Measurements from ENCODE around the gene FASN. TPM values are rescaled to one million over a fixed set of nuclear protein-coding genes. Genes with fewer than 3 reads are reported as not detected.
"Not testable (repeated sequence)": the region's sequence is repeated elsewhere in the genome, so short reads cannot be mapped to it uniquely, and the experiment has no call there.

The FASN gene
- total and polyA plus RNA-seq, 7 experiments from 2014 or later = 0.96 to 168 (median 26.7) TPM

DNA sequence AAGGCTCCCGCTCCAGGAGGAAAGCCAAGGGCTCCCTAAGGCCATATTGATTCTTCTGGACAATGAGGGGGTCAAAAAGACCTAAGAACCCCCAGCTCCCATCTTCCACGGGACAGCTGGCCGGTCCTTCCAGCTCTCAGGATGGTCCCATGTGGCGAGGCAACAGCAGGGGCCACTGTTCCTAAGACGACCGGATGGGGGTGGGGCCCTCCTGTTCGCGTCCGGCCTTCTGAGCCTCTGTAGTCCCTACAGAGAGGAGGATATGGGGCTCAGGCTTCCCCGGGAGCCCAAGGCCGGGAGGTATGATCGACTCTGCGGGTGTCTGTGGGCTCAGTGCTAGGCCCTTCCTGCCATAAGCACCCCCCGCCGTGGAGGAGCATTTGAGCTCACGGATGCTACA is 54.5 kb downstream of the FASN start:
- peaks cover 0 to 9% (median 2%) of the 10 kb centered on the region in 5 donors for H3K36me3 Mint-ChIP-seq
- H3K27ac ChIP-seq (ENCODE audit: low read depth, low read length) = no peak overlapping the region
- no peak for DNase-seq
- no peaks in the 10 kb centered on the region for H3K9me3 Mint-ChIP-seq
- no peaks in the 10 kb centered on the region for H3K9me3 ChIP-seq (ENCODE audit: control insufficient read depth in 2 of 3, low read length in 3 of 3)
- intact Hi-C loops (cut with micrococcal nuclease) = no loop called here
- ATAC-seq = no peak
- H3K4me3 Mint-ChIP-seq = no peak overlapping the region
- no peak overlapping the region for H3K4me3 ChIP-seq (ENCODE audit: low read length)
- ChIA-PET CTCF (interaction anchor here (0.6 kb wide), 1 partner anchor 238 kb away, joined by 4 read pairs; no protein-coding TSS in a partner anchor), POLR2A (interaction anchor here (0.6 kb wide), 1 partner anchor 27 kb away, joined by 4 read pairs; no protein-coding TSS in a partner anchor)
- no peak overlapping the region for H3K27ac Mint-ChIP-seq
- no peaks in the 10 kb centered on the region for H3K27me3 Mint-ChIP-seq
- H3K4me1 Mint-ChIP-seq = peaks cover 0 to 12% (median 7%) of the 10 kb centered on the region in 7 donors
- H3K27me3 ChIP-seq (ENCODE audit: control insufficient read depth in 2 of 2, insufficient read depth in 2 of 2, low read length in 2 of 2) = no peaks in the 10 kb centered on the region
- H3K4me1 ChIP-seq (ENCODE audit: control insufficient read depth in 2 of 2, insufficient read depth in 2 of 2, low read length in 2 of 2) = no peaks in the 10 kb centered on the region
- peaks cover 0 to 22% (median 0%) of the 10 kb centered on the region in 3 experiments for H3K36me3 ChIP-seq (ENCODE audit: control insufficient read depth in 2 of 3, insufficient read depth in 3 of 3, low read length in 3 of 3)

DNA sequence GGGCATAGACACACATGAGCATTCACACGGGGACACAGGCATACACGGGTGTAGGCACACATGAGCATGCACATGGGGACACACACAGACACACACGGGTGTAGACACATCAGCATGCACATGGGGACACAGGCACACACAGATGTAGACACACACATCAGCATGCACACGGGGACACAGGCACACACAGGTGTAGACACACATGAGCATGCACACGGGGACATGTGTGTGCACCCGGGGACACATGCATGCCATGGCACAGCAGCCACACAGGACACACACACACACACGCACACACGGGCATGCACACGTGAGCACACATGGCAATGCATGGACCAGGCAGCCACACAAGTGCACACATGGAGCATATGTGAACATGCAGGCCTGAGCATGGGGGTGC is 55.4 kb downstream of the FASN start:
- Mint-ChIP-seq H3K4me3 (no peak overlapping the region), H3K9me3 (no peaks in the 10 kb centered on the region)

DNA sequence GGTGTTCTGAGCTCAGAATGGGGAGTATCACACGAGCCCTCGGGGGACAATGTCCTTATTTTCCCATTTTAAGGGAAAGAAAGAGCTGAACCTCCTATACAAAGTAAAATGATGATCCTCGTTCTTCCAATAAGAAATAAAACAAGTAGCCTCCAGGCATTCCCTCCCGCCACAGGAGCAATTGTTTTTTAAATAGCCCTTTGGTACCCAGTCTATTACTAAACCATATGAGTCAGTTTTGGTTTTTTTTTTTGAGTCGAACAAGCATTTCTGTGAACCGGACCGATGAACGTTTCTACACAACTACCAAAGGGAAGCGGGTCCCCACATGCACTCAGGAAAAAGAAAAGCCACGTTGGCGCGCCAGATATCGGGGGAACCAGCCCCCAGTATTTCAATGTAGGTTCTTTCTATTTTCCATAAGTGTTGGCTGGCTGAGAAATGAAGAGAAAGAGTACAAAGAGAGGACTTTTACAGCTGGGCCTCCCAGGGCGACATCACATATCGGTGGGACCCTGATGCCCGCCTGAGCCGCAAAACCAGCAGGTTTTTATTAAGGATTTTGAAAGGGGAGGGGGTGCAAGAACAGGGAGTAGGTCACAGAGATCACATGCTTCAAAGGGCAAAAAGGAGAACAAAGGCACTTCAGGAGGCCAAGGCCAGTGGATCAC is 56.8 kb downstream of the FASN start:
- peaks cover 0 to 1% (median 0%) of the 10 kb centered on the region in 5 donors for H3K36me3 Mint-ChIP-seq
- no peak overlapping the region for H3K4me3 ChIP-seq (ENCODE audit: low read length)
- ATAC-seq (no peak), DNase-seq (no peak)
- peaks cover 6 to 16% (median 13%) of the 10 kb centered on the region in 7 donors for H3K4me1 Mint-ChIP-seq
- H3K4me1 ChIP-seq (ENCODE audit: control insufficient read depth in 2 of 2, insufficient read depth in 2 of 2, low read length in 2 of 2) = peaks cover 0 to 6% of the 10 kb centered on the region in 2 donors
- H3K4me3 Mint-ChIP-seq = no peak overlapping the region
- no peak overlapping the region for H3K27ac Mint-ChIP-seq
- POLR2A ChIA-PET = no interaction called here
- no peaks in the 10 kb centered on the region for H3K9me3 ChIP-seq (ENCODE audit: control insufficient read depth in 2 of 3, low read length in 3 of 3)
- no peak overlapping the region for H3K27ac ChIP-seq (ENCODE audit: low read depth, low read length)
- CTCF ChIA-PET = interaction anchor here (1.0 kb wide), 1 partner anchor 19 kb away, joined by 4 read pairs; the partner anchor contains the start of gene CENPX
- no peaks in the 10 kb centered on the region for H3K9me3 Mint-ChIP-seq
- H3K36me3 ChIP-seq (ENCODE audit: control insufficient read depth in 2 of 3, insufficient read depth in 3 of 3, low read length in 3 of 3) = no peaks in the 10 kb centered on the region
- H3K27me3 ChIP-seq (ENCODE audit: control insufficient read depth in 2 of 2, insufficient read depth in 2 of 2, low read length in 2 of 2) = no peaks in the 10 kb centered on the region
- H3K27me3 Mint-ChIP-seq = no peaks in the 10 kb centered on the region
- intact Hi-C loops (cut with micrococcal nuclease) = no loop called here

More for the DNA sequence above, 55.4 kb downstream of the FASN start:
- Mint-ChIP-seq H3K27ac (peak overlapping the region in 1 of 9 donors; percentile 33), H3K4me1 (peaks cover 4 to 16% (median 12%) of the 10 kb centered on the region in 7 donors), H3K27me3 (no peaks in the 10 kb centered on the region), H3K36me3 (peaks cover 0 to 8% (median under 1%) of the 10 kb centered on the region in 5 donors)
- DNase-seq = no peak
- no peaks in the 10 kb centered on the region for H3K9me3 ChIP-seq (ENCODE audit: control insufficient read depth in 2 of 3, low read length in 3 of 3)
- peaks cover 0 to 13% (median 0%) of the 10 kb centered on the region in 3 experiments for H3K36me3 ChIP-seq (ENCODE audit: control insufficient read depth in 2 of 3, insufficient read depth in 3 of 3, low read length in 3 of 3)
- intact Hi-C loops (cut with micrococcal nuclease) = no loop called here
- H3K27me3 ChIP-seq (ENCODE audit: control insufficient read depth in 2 of 2, insufficient read depth in 2 of 2, low read length in 2 of 2) = no peaks in the 10 kb centered on the region
- ATAC-seq = no peak
- no peak overlapping the region for H3K27ac ChIP-seq (ENCODE audit: low read depth, low read length)
- ChIA-PET POLR2A (no interaction called here), CTCF (interaction anchor here (0.6 kb wide), 1 partner anchor 103 kb away, joined by 5 read pairs; no protein-coding TSS in a partner anchor)
- H3K4me3 ChIP-seq (ENCODE audit: low read length) = no peak overlapping the region
- no peaks in the 10 kb centered on the region for H3K4me1 ChIP-seq (ENCODE audit: control insufficient read depth in 2 of 2, insufficient read depth in 2 of 2, low read length in 2 of 2)

DNA sequence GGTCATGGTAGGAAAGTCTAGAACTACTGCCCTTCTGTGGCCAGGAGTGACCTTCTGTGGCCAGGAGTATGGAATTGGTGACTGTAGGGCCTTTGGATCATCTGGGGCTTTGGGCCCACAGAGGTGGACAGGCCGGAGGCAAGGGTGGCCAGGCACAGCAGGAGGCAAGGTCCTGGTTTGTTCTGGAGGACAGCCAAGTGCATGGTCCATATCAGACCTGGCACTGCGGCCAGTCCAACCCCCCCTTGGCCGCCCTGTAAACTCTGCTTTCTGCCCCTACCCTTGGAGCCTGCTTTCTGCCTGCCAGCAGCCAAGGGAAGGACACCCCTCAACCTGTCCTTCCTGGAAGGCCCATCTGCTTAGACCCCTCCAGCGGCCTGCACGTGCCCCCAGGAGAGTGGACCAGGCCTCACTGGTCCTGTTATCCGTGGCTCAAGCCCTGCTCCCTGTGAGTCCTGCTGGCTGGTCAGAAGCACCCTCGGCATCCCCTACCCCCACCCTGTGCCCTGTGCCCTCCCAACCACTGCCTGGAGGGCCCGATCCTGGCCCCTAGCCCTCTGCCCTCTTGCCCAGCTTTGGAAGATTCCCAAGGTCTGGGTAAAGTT is 58.2 kb downstream of the FASN start:
- Mint-ChIP-seq H3K27ac (peak overlapping the region in 1 of 9 donors; percentile 38), H3K36me3 (peaks cover 0 to 7% (median 6%) of the 10 kb centered on the region in 5 donors), H3K9me3 (no peaks in the 10 kb centered on the region), H3K27me3 (no peaks in the 10 kb centered on the region), H3K4me3 (no peak overlapping the region), H3K4me1 (peaks cover 14 to 29% (median 23%) of the 10 kb centered on the region in 7 donors)
- Histone ChIP-seq H3K4me1 (ENCODE audit: control insufficient read depth in 2 of 2, insufficient read depth in 2 of 2, low read length in 2 of 2) (peaks cover 7% of the 10 kb centered on the region in 2 donors), H3K4me3 (ENCODE audit: low read length) (no peak overlapping the region), H3K36me3 (ENCODE audit: control insufficient read depth in 2 of 3, insufficient read depth in 3 of 3, low read length in 3 of 3) (peaks cover 0 to 3% (median 0%) of the 10 kb centered on the region in 3 experiments), H3K9me3 (ENCODE audit: control insufficient read depth in 2 of 3, low read length in 3 of 3) (no peaks in the 10 kb centered on the region), H3K27ac (ENCODE audit: low read depth, low read length) (no peak overlapping the region), H3K27me3 (ENCODE audit: control insufficient read depth in 2 of 2, insufficient read depth in 2 of 2, low read length in 2 of 2) (no peaks in the 10 kb centered on the region)
- ChIA-PET POLR2A (interaction anchor here (0.5 to 1.0 kb wide), 3 partner anchors 12 to 84 kb away, joined by 3 to 4 read pairs (median 3); no protein-coding TSS in a partner anchor), CTCF (no interaction called here)
- DNase-seq (no peak), ATAC-seq (no peak)
- intact Hi-C loops (cut with micrococcal nuclease) = loop anchor here (5.0 to 10.0 kb wide), 5 partner anchors 55 to 415 kb away; partner anchors contain the start of genes ARL16 (in 1 of the 2), CYBC1 (in 1 of the 2), FASN (in 1 of the 2) and HGS (in 1 of the 2)

DNA sequence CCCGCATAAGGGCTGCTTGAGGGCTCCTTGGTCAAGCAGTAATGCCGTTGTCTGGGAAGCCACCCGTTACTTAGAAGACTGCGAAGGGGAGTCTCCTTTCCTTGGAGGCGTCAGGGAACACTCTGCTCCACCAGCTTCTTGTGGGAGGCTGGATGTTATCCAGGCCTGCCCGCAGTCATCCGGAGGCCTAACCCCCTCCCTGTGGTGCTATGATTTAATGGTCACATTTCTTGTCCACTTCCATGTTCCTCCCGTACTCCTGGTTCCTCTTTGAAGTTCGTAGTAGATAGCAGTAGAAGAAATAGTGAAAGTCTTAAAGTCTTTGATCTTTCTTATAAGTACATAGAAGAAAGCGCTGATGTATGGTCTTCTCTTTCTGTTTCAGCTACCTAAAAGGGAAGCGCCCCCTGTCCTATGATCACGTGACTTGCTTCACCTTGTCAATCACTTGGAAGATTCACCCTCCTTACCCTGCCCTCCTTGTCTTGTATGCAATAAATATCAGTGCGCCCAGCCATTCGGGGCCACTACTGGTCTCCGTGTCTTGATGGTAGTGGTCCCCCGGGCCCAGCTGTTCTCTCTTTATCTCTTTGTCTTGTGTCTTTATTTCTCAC is 59.1 kb downstream of the FASN start:
- Mint-ChIP-seq H3K4me3 (peak overlapping the region in 8 of 10 donors; percentile 10 to 81 (median 28)), H3K4me1 (peaks cover 14 to 29% (median 24%) of the 10 kb centered on the region in 7 donors), H3K27ac (peak overlapping the region in 3 of 9 donors; percentile 2 to 70 (median 41))
- not testable (repeated sequence) for H3K36me3 Mint-ChIP-seq; H3K9me3 Mint-ChIP-seq; H3K9me3 ChIP-seq (ENCODE audit: control insufficient read depth in 2 of 3, low read length in 3 of 3); ATAC-seq; H3K27ac ChIP-seq (ENCODE audit: low read depth, low read length); H3K36me3 ChIP-seq (ENCODE audit: control insufficient read depth in 2 of 3, insufficient read depth in 3 of 3, low read length in 3 of 3); H3K4me3 ChIP-seq (ENCODE audit: low read length); H3K27me3 ChIP-seq (ENCODE audit: control insufficient read depth in 2 of 2, insufficient read depth in 2 of 2, low read length in 2 of 2); H3K27me3 Mint-ChIP-seq; DNase-seq; H3K4me1 ChIP-seq (ENCODE audit: control insufficient read depth in 2 of 2, insufficient read depth in 2 of 2, low read length in 2 of 2)
- CTCF ChIA-PET = interaction anchor here (1.2 to 1.8 kb wide), 3 partner anchors 12 to 314 kb away, joined by 4 to 6 read pairs (median 4); no protein-coding TSS in a partner anchor
- POLR2A ChIA-PET = interaction anchor here (0.5 to 1.8 kb wide), 3 partner anchors 9 to 85 kb away, joined by 3 to 5 read pairs (median 4); no protein-coding TSS in a partner anchor
- intact Hi-C loops (cut with micrococcal nuclease) = loop anchor here (5.0 to 10.0 kb wide), 5 partner anchors 56 to 416 kb away; partner anchors contain the start of genes ARL16 (in 1 of the 2), CYBC1 (in 1 of the 2), FASN (in 1 of the 2) and HGS (in 1 of the 2)

DNA sequence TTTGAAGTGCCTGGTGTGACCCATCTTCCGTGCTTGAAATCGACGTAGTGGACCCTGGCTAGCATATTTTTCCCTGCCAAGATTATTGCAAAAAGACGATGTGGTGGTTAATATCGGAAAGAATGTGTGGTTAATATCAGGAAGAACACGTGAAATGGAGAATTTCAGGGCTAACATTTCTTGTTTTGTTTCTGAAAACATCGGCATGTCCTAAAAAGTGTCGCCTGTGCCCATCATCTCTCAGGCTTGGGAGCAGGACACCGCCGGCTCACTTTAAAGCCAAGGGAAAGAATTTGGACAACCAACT is 60.2 kb downstream of the FASN start:
- Histone ChIP-seq H3K4me3 (ENCODE audit: low read length) (peak overlapping the region; percentile 71), H3K9me3 (ENCODE audit: control insufficient read depth in 2 of 3, low read length in 3 of 3) (no peaks in the 10 kb centered on the region), H3K4me1 (ENCODE audit: control insufficient read depth in 2 of 2, insufficient read depth in 2 of 2, low read length in 2 of 2) (peaks cover 7% of the 10 kb centered on the region in 2 donors), H3K27ac (ENCODE audit: low read depth, low read length) (peak overlapping the region; percentile 75), H3K36me3 (ENCODE audit: control insufficient read depth in 2 of 3, insufficient read depth in 3 of 3, low read length in 3 of 3) (peaks cover 0 to 6% (median 0%) of the 10 kb centered on the region in 3 experiments), H3K27me3 (ENCODE audit: control insufficient read depth in 2 of 2, insufficient read depth in 2 of 2, low read length in 2 of 2) (no peaks in the 10 kb centered on the region)
- peaks cover 0 to 7% (median 6%) of the 10 kb centered on the region in 5 donors for H3K36me3 Mint-ChIP-seq
- no peak for DNase-seq
- peak overlapping the region; percentile 82 to 94 (median 89) for H3K4me3 Mint-ChIP-seq
- ChIA-PET POLR2A (interaction anchor here (0.6 to 3.1 kb wide), 13 partner anchors 10 to 354 kb away, joined by 3 to 12 read pairs (median 4); partner anchors contain the start of genes ARL16 and HGS), CTCF (interaction anchor here (0.6 to 1.8 kb wide), 14 partner anchors 9 to 419 kb away, joined by 3 to 7 read pairs (median 4); partner anchors contain the start of genes CENPX and LRRC45)
- ATAC-seq = no peak
- H3K4me1 Mint-ChIP-seq = peaks cover 14 to 29% (median 24%) of the 10 kb centered on the region in 7 donors
- H3K27ac Mint-ChIP-seq = peak overlapping the region; percentile 61 to 94 (median 90)
- H3K9me3 Mint-ChIP-seq = no peaks in the 10 kb centered on the region
- no peaks in the 10 kb centered on the region for H3K27me3 Mint-ChIP-seq
- intact Hi-C loops (cut with micrococcal nuclease) = loop anchor here (1.0 to 10.0 kb wide), 12 partner anchors 13 to 417 kb away; partner anchors contain the start of genes FASN (in 2 of the 2), GPS1 (in 2 of the 2), LRRC45 (in 2 of the 2) and RFNG (in 2 of the 2)

All from naive thymus-derived CD4-positive, alpha-beta T cell (primary cell).